Measurements from ENCODE around the gene CERS6. TPM values are rescaled to one million over a fixed set of nuclear protein-coding genes. Genes with fewer than 3 reads are reported as not detected.

Gene CERS6
- polyA plus RNA-seq, 3 donors: 5.3 to 13.2 (median 8.3) TPM

- no peak overlapping the region for H3K27ac ChIP-seq (ENCODE audit: low read depth, low read length)
- WGBS, 3 donors: 94 to 100% (median 100%) methylated on average over 1 of the region's 1 CpG
Measured at GRCh38 chr2:168573128-168573903, 117.2 kb downstream of the CERS6 start.

GRCh38 chr2:168574856-168575630 lies 119.0 kb downstream of the CERS6 start:
- 80 to 92% (median 85%) methylated on average over 4 of the region's 4 CpGs for WGBS, 3 donors

GRCh38 chr2:168577885-168578284 lies 121.8 kb downstream of the CERS6 start:
- no peak overlapping the region for H3K27ac ChIP-seq (ENCODE audit: low read depth, low read length)
- 77 to 81% (median 78%) methylated on average over 5 of the region's 5 CpGs for WGBS, 3 donors

More at GRCh38 chr2:168574856-168575630, 119.0 kb downstream of the CERS6 start:
- no peak overlapping the region for H3K27ac ChIP-seq (ENCODE audit: low read depth, low read length)

- H3K27ac ChIP-seq (ENCODE audit: low read depth, low read length): no peak overlapping the region
- 75 to 92% (median 78%) methylated on average over 5 of the region's 5 CpGs for whole genome bisulfite sequencing, 3 donors
Measured at GRCh38 chr2:168583064-168583709, 127.1 kb downstream of the CERS6 start.

GRCh38 chr2:168583710-168584521 lies 127.8 kb downstream of the CERS6 start:
- no peak overlapping the region for H3K27ac ChIP-seq (ENCODE audit: low read depth, low read length)
- WGBS, 3 donors: 58 to 62% (median 62%) methylated on average over 5 of the region's 5 CpGs

- H3K27ac ChIP-seq (ENCODE audit: low read depth, low read length): no peak overlapping the region
Measured at GRCh38 chr2:168584911-168585310, 128.8 kb downstream of the CERS6 start.

GRCh38 chr2:168585700-168586099 lies 129.6 kb downstream of the CERS6 start:
- WGBS, 3 donors: 64 to 89% (median 75%) methylated on average over 4 of the region's 4 CpGs
- H3K27ac ChIP-seq (ENCODE audit: low read depth, low read length): no peak overlapping the region

GRCh38 chr2:168587307-168587706 lies 131.2 kb downstream of the CERS6 start:
- WGBS, 3 donors: 82 to 90% (median 85%) methylated on average over 2 of the region's 2 CpGs

GRCh38 chr2:168589236-168590211 lies 133.5 kb downstream of the CERS6 start:
- WGBS, 3 donors: 68 to 71% (median 70%) methylated on average over 5 of the region's 5 CpGs
- H3K27ac ChIP-seq (ENCODE audit: low read depth, low read length): no peak overlapping the region

More at GRCh38 chr2:168587307-168587706, 131.2 kb downstream of the CERS6 start:
- H3K27ac ChIP-seq (ENCODE audit: low read depth, low read length): no peak overlapping the region

- WGBS, 3 donors: 87 to 98% (median 88%) methylated on average over 3 of the region's 3 CpGs
- no peak overlapping the region for H3K27ac ChIP-seq (ENCODE audit: low read depth, low read length)
Measured at GRCh38 chr2:168592181-168592831, 136.2 kb downstream of the CERS6 start.

GRCh38 chr2:168593713-168594112 lies 137.6 kb downstream of the CERS6 start:
- 87 to 91% (median 91%) methylated on average over 1 of the region's 1 CpG for WGBS, 3 donors
- H3K27ac ChIP-seq (ENCODE audit: low read depth, low read length): no peak overlapping the region

- 41 to 63% (median 48%) methylated on average over 1 of the region's 1 CpG for WGBS, 3 donors
Measured at GRCh38 chr2:168594778-168595177, 138.7 kb downstream of the CERS6 start.

GRCh38 chr2:168596881-168597655 lies 141.0 kb downstream of the CERS6 start:
- WGBS, 3 donors: 94 to 98% (median 96%) methylated on average over 6 of the region's 6 CpGs
- H3K27ac ChIP-seq (ENCODE audit: low read depth, low read length): no peak overlapping the region

More at GRCh38 chr2:168594778-168595177, 138.7 kb downstream of the CERS6 start:
- H3K27ac ChIP-seq (ENCODE audit: low read depth, low read length): no peak overlapping the region

GRCh38 chr2:168599738-168600137 lies 143.7 kb downstream of the CERS6 start:
- no peak overlapping the region for H3K27ac ChIP-seq (ENCODE audit: low read depth, low read length)
- WGBS, 3 donors: 98 to 100% (median 100%) methylated on average over 1 of the region's 1 CpG

- no peak overlapping the region for H3K27ac ChIP-seq (ENCODE audit: low read depth, low read length)
- WGBS, 3 donors: 97 to 98% (median 98%) methylated on average over 2 of the region's 2 CpGs
Measured at GRCh38 chr2:168600949-168601348, 144.9 kb downstream of the CERS6 start.

GRCh38 chr2:168601741-168602140 lies 145.7 kb downstream of the CERS6 start:
- 69 to 92% (median 71%) methylated on average over 3 of the region's 3 CpGs for WGBS, 3 donors
- H3K27ac ChIP-seq (ENCODE audit: low read depth, low read length): no peak overlapping the region

Data from adipose tissue (tissue), 3 donors.